Measurements from ENCODE around the gene TMPRSS3. TPM values are rescaled to one million over a fixed set of nuclear protein-coding genes. Genes with fewer than 3 reads are reported as not detected.

Gene TMPRSS3
- polyA plus RNA-seq, 1 experiment = not detected

DNA sequence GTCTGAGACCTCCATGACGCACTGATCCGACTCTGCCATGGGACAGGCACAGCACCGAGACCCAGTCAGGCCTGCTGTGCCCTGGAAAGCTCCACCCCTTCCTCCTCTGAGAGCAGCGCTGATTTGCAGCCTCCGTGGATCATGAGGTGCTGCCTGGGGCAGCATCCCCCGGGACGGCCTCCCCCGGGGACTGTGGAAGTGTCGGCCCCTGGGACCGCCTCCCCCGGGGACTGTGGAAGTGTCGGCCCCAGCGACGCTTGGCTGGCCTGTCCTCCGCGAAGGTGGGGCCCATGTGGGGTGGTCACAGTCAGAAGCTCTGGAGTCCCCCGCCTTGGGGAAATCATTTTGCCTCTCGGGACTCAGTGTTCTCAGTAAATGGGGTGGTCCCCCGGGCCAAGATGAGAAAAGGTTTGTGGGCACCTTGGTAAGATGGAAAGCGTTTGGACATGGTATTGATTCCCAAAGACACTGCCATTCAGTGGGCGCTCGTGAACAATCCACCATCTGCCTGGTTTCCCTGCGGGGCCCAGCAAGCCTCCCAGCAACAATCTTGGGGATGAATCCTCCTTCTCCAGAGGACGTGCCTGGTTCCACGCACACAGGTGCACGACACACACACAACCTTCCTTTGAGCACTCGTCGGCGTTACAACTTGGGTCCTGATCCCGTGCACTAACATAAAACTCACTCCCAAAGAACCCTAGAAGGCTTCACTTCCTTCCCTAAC is 48.1 kb downstream of the TMPRSS3 start:
- no peak overlapping the region for H3K4me3 ChIP-seq (ENCODE audit: low read depth, low read length)
- POLR2A ChIA-PET = no interaction called here
- peaks cover 5% of the 10 kb centered on the region; the same call in 1 of the 2 replicates for H3K9me3 ChIP-seq (ENCODE audit: control insufficient read depth, insufficient read depth, low read length)
- TF ChIP-seq, protein P1, sequence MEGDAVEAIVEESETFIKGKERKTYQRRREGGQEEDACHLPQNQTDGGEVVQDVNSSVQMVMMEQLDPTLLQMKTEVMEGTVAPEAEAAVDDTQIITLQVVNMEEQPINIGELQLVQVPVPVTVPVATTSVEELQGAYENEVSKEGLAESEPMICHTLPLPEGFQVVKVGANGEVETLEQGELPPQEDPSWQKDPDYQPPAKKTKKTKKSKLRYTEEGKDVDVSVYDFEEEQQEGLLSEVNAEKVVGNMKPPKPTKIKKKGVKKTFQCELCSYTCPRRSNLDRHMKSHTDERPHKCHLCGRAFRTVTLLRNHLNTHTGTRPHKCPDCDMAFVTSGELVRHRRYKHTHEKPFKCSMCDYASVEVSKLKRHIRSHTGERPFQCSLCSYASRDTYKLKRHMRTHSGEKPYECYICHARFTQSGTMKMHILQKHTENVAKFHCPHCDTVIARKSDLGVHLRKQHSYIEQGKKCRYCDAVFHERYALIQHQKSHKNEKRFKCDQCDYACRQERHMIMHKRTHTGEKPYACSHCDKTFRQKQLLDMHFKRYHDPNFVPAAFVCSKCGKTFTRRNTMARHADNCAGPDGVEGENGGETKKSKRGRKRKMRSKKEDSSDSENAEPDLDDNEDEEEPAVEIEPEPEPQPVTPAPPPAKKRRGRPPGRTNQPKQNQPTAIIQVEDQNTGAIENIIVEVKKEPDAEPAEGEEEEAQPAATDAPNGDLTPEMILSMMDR (IDR thresholded peaks at IDR 0.05; ENCODE audit: low read depth, low read length) = no peak
- no peak for DNase-seq (ENCODE audit: low read depth, low spot score)
- CTCF ChIA-PET = no interaction called here
- H3K27me3 ChIP-seq (ENCODE audit: control insufficient read depth, insufficient read depth, low read length) = no peaks in the 10 kb centered on the region
- H3K27ac ChIP-seq (ENCODE audit: low read depth, low read length) = no peak overlapping the region

DNA sequence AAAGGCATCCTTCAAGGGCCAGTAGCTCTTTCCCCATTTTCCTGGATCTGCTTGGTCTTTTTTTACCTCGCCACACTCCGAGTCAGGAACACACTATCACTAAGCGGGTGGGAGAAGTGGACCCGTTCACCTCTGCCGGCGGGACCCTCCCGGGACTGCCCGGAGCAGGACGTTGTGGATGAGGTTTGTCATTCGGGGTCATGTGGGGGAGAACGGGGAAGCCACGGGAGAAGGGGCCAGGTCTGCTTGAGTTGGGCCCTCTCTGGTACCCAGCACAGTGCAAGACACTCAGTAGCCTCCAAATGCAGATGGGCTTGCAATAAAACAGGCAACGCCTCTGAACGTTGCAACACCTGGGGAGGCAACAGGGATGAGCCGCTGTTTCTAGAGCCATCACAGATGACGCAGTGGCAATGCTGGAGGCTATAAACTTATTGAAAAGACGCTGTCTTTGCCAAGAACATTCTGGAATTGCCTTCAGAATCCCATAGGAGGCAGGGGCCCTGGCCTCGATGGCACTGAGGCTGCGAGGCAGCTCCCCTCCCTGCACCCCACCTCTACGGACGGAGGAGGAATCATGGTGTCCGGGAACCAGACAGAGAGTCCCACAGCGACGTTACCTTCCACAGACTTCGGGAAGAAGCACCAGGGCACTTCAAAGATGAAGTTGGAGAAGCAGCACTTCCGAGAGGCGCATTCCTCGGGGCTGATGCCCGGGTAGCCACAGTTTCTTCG is 48.8 kb downstream of the TMPRSS3 start:
- Histone ChIP-seq H3K27ac (ENCODE audit: low read depth, low read length) (no peak overlapping the region), H3K9me3 (ENCODE audit: control insufficient read depth, insufficient read depth, low read length) (peaks cover 5% of the 10 kb centered on the region; the same call in 1 of the 2 replicates), H3K27me3 (ENCODE audit: control insufficient read depth, insufficient read depth, low read length) (no peaks in the 10 kb centered on the region), H3K4me3 (ENCODE audit: low read depth, low read length) (no peak overlapping the region)
- ChIA-PET POLR2A (no interaction called here), CTCF (no interaction called here)
- DNase-seq (ENCODE audit: low read depth, low spot score) = no peak
- TF ChIP-seq, protein P1 (IDR thresholded peaks at IDR 0.05; ENCODE audit: low read depth, low read length) = no peak

DNA sequence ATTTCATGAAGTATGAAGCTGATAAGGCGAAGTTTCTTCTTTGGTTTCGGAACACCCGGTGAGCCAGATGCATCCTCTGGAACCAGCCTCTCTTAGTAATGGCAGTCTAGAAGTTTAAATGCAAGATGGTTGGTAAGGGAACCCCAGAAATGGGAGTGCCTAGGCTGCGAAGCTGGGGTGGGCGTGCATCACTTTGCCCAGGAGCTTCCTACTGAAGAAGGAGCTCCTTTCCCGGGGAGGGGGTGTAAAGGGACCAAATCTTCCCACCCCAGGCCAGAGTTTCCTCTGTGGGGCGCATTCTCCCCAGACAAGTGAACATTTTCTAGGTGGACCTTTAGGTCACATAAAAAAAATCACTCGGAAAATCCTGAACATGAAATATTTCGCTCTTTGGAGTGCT is 49.4 kb downstream of the TMPRSS3 start:
- ChIA-PET POLR2A (no interaction called here), CTCF (no interaction called here)
- H3K4me3 ChIP-seq (ENCODE audit: low read depth, low read length) = no peak overlapping the region
- H3K27ac ChIP-seq (ENCODE audit: low read depth, low read length) = no peak overlapping the region
- peaks cover 5% of the 10 kb centered on the region; the same call in 1 of the 2 replicates for H3K9me3 ChIP-seq (ENCODE audit: control insufficient read depth, insufficient read depth, low read length)
- no peaks in the 10 kb centered on the region for H3K27me3 ChIP-seq (ENCODE audit: control insufficient read depth, insufficient read depth, low read length)
- TF ChIP-seq, protein P1 (IDR thresholded peaks at IDR 0.05; ENCODE audit: low read depth, low read length) = no peak
- DNase-seq (ENCODE audit: low read depth, low spot score) = no peak

DNA sequence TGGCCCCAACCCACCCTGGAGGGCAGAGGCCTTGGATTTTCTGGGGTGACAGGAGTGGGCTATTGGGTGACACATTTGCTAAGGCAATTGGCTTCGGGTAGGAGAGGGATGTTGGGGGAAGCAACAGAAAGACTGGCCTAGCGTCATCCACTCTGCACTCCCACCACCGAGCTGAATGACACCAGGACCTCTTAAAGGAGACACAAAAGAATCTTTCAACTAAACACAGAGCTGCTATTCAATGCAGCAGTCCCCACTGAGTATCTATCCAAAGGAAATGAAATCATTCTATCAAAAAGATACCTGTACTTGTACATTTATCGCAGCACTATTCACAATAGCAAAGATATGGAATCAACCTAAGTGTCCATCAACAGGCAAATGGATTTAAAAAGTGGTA is 51.2 kb downstream of the TMPRSS3 start:
- ChIA-PET POLR2A (no interaction called here), CTCF (no interaction called here)
- H3K4me3 ChIP-seq (ENCODE audit: low read depth, low read length) = no peak overlapping the region
- H3K9me3 ChIP-seq (ENCODE audit: control insufficient read depth, insufficient read depth, low read length) = peaks cover 5% of the 10 kb centered on the region; the same call in 1 of the 2 replicates
- H3K27me3 ChIP-seq (ENCODE audit: control insufficient read depth, insufficient read depth, low read length) = no peaks in the 10 kb centered on the region
- no peak for DNase-seq (ENCODE audit: low read depth, low spot score)
- no peak overlapping the region for H3K27ac ChIP-seq (ENCODE audit: low read depth, low read length)
- TF ChIP-seq, protein P1 (IDR thresholded peaks at IDR 0.05; ENCODE audit: low read depth, low read length) = no peak

DNA sequence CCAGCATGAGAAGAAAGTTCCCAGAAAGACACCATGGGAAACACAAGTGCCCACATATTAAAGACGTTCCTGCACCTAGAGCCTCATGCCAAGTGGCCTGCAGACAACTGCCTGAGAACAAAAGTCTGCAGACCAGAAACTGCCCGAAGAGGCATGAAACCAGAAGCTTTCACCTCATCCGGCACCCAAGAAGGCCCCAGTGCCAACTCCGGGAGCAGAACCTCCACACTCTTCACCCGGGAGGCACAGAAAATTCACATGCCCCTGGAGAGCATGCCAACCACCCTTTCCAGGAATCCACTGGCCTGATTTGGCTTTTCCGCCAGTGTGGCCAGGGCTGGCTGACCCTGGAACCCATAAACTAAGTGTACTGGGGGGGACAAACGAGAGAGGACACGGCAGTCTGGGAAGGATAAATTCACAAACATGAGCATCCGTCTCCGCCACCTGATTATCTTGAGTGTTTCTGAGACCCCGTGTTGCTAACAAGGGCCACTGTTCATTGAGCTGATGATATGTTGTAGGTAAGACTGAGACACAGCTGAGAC is 51.8 kb downstream of the TMPRSS3 start:
- TF ChIP-seq, protein P1 (IDR thresholded peaks at IDR 0.05; ENCODE audit: low read depth, low read length) = no peak
- Histone ChIP-seq H3K27ac (ENCODE audit: low read depth, low read length) (no peak overlapping the region), H3K27me3 (ENCODE audit: control insufficient read depth, insufficient read depth, low read length) (no peaks in the 10 kb centered on the region), H3K4me3 (ENCODE audit: low read depth, low read length) (no peak overlapping the region), H3K9me3 (ENCODE audit: control insufficient read depth, insufficient read depth, low read length) (peaks cover 5% of the 10 kb centered on the region; the same call in 1 of the 2 replicates)
- DNase-seq (ENCODE audit: low read depth, low spot score) = no peak
- CTCF ChIA-PET = no interaction called here
- POLR2A ChIA-PET = no interaction called here
